OCI-LY1 (cell line): ENCODE data around the gene PROM2.

Experiments
- H2AFZ ChIP-seq: fragments of 200-600 bp; sonication (generic), shearing (Covaris generic); 2 replicates; pipeline ENCODE4 v1.6.0; 2014; ENCODE audit warnings: antibody characterized with exemption, mild to moderate bottlenecking, low read length
- H3F3A ChIP-seq: fragments of 200-600 bp; sonication (generic), shearing (Covaris generic); 2 replicates; pipeline ENCODE4 v1.6.0; 2014; ENCODE audit warnings: mild to moderate bottlenecking, antibody characterized with exemption, low read length, moderate library complexity; ENCODE audit not compliant: insufficient read depth
- H3K27ac ChIP-seq: fragments of 200-600 bp; sonication (generic); 2 replicates; pipeline ENCODE4 v1.5.1; 2014; ENCODE audit warnings: low read length, mixed run types, mild to moderate bottlenecking, low read depth; ENCODE audit not compliant: poor library complexity, severe bottlenecking
- H3K27me3 ChIP-seq: fragments of 200-600 bp; sonication (generic); 2 replicates; pipeline ENCODE4 v1.6.0; 2014; ENCODE audit warnings: antibody characterized with exemption, mild to moderate bottlenecking, low read length, moderate library complexity; ENCODE audit not compliant: insufficient read depth
- H3K36me3 ChIP-seq: fragments of 200-600 bp; sonication (generic); 2 replicates; pipeline ENCODE4 v1.6.1; 2014; ENCODE audit warnings: mild to moderate bottlenecking, antibody characterized with exemption, low read length, moderate library complexity, mixed read lengths; ENCODE audit not compliant: insufficient read depth
- H3K4me1 ChIP-seq: fragments of 200-600 bp; sonication (generic); 2 replicates; pipeline ENCODE4 v1.5.1; 2014; ENCODE audit warnings: mild to moderate bottlenecking, low read length, moderate library complexity; ENCODE audit not compliant: insufficient read depth, severe bottlenecking
- H3K4me2 ChIP-seq: fragments of 200-600 bp; sonication (generic), shearing (Covaris generic); 2 replicates; pipeline ENCODE4 v1.6.1; 2014; ENCODE audit warnings: low read length
- H3K4me3 ChIP-seq: fragments of 200-600 bp; sonication (generic); 2 replicates; pipeline ENCODE4 v1.5.1; 2014; ENCODE audit warnings: low read length, low read depth, mild to moderate bottlenecking, mixed read lengths; ENCODE audit not compliant: poor library complexity, severe bottlenecking
- H3K79me2 ChIP-seq: fragments of 200-600 bp; shearing (Covaris generic); 2 replicates; pipeline ENCODE4 v1.6.1; 2016; ENCODE audit warnings: mixed run types, low read length, mixed read lengths; ENCODE audit not compliant: insufficient read depth
- H3K9ac ChIP-seq: fragments of 200-600 bp; sonication (generic), shearing (Covaris generic); 2 replicates; pipeline ENCODE4 v1.6.1; 2014; ENCODE audit warnings: mild to moderate bottlenecking, low read length, mixed read lengths
- H3K9me2 ChIP-seq: fragments of 200-600 bp; sonication (generic), shearing (Covaris generic); 2 replicates; pipeline ENCODE4 v1.6.1; 2014; ENCODE audit warnings: low read depth, mild to moderate bottlenecking, low read length, mixed read lengths
- H3K9me3 ChIP-seq: fragments of 200-600 bp; shearing (Covaris generic); 2 replicates; pipeline ENCODE4 v1.6.1; 2014; ENCODE audit warnings: low read length, mixed read lengths
- H4K20me1 ChIP-seq: fragments of 200-600 bp; sonication (generic), shearing (Covaris generic); 2 replicates; pipeline ENCODE4 v1.6.0; 2016; ENCODE audit warnings: mild to moderate bottlenecking, low read length; ENCODE audit not compliant: insufficient read depth
- CTCF ChIP-seq: fragments of 200-600 bp; sonication (generic), shearing (Covaris generic); IDR thresholded peaks from 2 replicates; pipeline ENCODE4 v1.5.1; 2017; ENCODE audit warnings: mild to moderate bottlenecking, antibody characterized with exemption, low read length, moderate library complexity, mixed read lengths
- EZH2 ChIP-seq: fragments of 200-600 bp; sonication (generic), shearing (Covaris generic); IDR thresholded peaks from 2 replicates; pipeline ENCODE4 v1.8.0; 2017; ENCODE audit warnings: borderline replicate concordance, mixed run types, mild to moderate bottlenecking, antibody characterized with exemption, low read length, moderate library complexity, mixed read lengths

Gene PROM2

GRCh38 chr2:95258271-95258670 is 16.0 kb upstream of the PROM2 start:
- no peaks in the 10 kb centered on the region for H3K36me3 ChIP-seq
- H3F3A ChIP-seq, result no peaks in the 10 kb centered on the region
- H3K4me1 ChIP-seq, result no peaks in the 10 kb centered on the region
- H3K79me2 ChIP-seq, result no peaks in the 10 kb centered on the region
- H3K9me2 ChIP-seq, result no peaks in the 10 kb centered on the region
- TF ChIP-seq CTCF, result no peak
- TF ChIP-seq EZH2, result no peak
- no peak overlapping the region for H3K4me3 ChIP-seq
- H3K27me3 ChIP-seq, result no peaks in the 10 kb centered on the region
- H3K9me3 ChIP-seq, result no peaks in the 10 kb centered on the region
- no peak overlapping the region for H3K4me2 ChIP-seq
- H3K9ac ChIP-seq, result no peak overlapping the region
- H2AFZ ChIP-seq, result no peak overlapping the region
- H4K20me1 ChIP-seq, result no peaks in the 10 kb centered on the region
- no peak overlapping the region for H3K27ac ChIP-seq

DNA sequence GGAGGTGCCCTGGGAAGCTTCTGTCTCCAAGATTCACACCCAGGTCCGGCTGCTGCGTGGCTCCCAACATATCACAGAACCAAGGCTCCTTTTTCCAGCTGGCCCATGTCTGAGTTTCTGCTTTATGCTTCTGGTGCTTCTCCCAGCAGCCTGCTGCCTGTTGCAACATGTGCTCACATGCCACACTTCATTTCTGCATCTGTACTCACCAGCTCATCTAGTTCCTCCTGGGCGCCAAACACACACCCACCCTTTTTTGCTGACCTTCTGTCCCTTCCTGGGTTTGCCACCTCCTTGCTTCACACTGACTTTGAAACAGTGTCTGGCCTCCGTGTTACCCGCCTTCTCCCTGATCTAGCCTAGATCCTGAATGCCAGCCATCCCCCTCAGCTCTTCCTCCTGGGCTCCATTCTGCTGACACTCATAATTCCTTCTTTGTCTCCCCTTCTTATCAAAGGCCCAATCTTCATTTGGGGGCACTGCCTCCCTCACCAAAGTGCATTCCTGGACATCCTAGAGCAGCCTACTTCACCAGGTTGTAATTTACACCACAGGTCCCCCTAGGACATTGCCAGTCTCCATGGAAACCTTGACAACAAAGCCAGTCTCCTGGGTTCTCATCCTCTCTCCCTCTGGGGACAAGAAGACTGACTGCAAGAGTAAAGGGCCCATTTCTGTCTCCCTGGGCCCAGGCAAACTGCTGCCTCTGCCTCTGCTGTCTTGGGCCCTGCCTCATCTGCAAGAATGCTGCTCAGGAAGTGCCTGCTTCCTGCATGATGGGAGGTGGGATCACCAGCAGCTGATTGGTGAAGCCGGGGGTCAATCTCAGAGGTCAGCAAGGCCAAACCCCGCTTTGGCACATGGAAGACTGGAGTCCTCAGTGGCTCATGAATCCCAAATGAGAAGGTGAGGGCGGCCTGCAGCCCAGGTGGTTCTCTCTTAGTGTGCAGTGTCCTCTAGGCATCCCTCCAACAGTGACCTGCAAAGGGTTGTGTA is 13.9 kb upstream of the PROM2 start:
- H3K79me2 ChIP-seq, result no peaks in the 10 kb centered on the region
- H3K4me2 ChIP-seq, result no peak overlapping the region
- TF ChIP-seq CTCF (no peak), EZH2 (no peak)
- H3F3A ChIP-seq, result no peaks in the 10 kb centered on the region
- no peaks in the 10 kb centered on the region for H3K36me3 ChIP-seq
- no peaks in the 10 kb centered on the region for H3K27me3 ChIP-seq
- H2AFZ ChIP-seq, result no peak overlapping the region
- no peaks in the 10 kb centered on the region for H3K9me2 ChIP-seq
- H3K27ac ChIP-seq, result no peak overlapping the region
- no peaks in the 10 kb centered on the region for H3K4me1 ChIP-seq
- H3K4me3 ChIP-seq, result no peak overlapping the region
- H3K9ac ChIP-seq, result no peak overlapping the region
- no peaks in the 10 kb centered on the region for H4K20me1 ChIP-seq
- H3K9me3 ChIP-seq, result no peaks in the 10 kb centered on the region

- Histone ChIP-seq H3F3A (no peaks in the 10 kb centered on the region), H3K9me2 (no peaks in the 10 kb centered on the region), H3K36me3 (no peaks in the 10 kb centered on the region), H3K27me3 (no peaks in the 10 kb centered on the region), H3K9me3 (no peaks in the 10 kb centered on the region), H3K79me2 (no peaks in the 10 kb centered on the region), H2AFZ (no peak overlapping the region), H3K9ac (no peak overlapping the region), H3K4me2 (no peak overlapping the region), H3K4me3 (no peak overlapping the region), H4K20me1 (no peaks in the 10 kb centered on the region), H3K27ac (no peak overlapping the region), H3K4me1 (no peaks in the 10 kb centered on the region)
- TF ChIP-seq CTCF (no peak), EZH2 (no peak)
Observed at GRCh38 chr2:95261602-95262001, 12.6 kb upstream of the PROM2 start.
